Bone marrow (tissue), 2 donors: ENCODE results near the gene TLR6.

ENCODE experiments used
- DNase-seq, 2 donors: peaks; one replicate each; lab custom pipeline; 2025; lab: John Stamatoyannopoulos, UW

TLR6 gene

GRCh38 chr4:38868059-38868960 is 11.7 kb upstream of the TLR6 start:
- DNase-seq: no peak

DNA sequence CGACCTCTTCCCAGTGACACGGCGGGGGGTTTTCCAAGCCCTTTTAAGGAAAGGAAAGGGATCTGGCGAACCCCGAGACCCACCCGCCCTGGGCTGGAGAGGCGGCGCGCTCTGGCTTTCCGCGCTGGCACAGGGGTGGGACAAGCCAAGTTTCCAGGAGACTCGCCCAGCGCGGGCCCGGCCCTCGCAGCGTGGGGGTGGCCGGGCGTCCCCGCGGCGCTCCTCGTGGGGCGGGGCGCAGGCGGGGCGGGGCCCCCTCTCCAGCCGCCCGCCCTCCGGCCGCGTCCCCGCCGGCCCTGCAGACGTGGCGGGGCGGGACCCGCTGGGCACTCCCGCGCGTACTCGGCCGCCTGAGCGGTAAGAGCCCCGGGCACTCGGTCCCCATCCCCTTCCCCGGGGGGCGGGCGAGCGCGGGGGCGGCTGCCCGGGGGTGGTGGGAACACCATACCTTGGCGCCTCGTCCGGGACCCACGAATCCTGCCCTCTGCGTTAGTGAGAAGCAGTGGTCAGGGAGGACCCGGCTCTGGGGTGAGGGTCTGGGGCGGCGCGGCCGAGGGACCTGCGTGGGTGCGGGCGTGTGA is 11.0 kb upstream of the TLR6 start, which contains the start of gene FAM114A1:
Gene FAM114A1 (plus strand): TSS at position 329 of the 581 bp plus-strand sequence. CDS start 10,273 bp downstream, outside the sequence.
- peak in 1 of 2 donors; percentile 46 for DNase-seq

DNA sequence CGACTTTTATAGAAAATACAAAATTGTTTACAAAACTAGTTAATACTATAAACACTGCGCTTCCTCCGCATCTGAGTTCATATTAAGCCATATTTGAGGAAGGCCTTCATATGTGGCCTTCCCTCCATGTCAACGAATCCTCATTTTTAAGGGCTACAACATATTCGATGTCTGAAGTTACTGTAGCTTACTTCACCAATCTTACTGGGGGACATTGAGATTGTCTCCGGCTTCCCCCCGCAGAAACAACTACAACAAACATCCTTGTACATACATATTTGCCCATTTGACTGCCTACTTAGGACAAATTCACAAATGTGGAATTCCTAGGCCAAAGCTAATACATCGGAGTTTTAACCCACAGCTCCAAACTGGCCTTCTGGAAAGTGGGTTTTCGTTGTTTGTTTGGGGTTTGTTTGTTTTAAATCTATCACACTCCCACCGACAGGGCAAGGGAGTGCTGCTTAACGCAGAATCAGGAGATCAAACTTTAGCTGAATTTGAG is 10.4 kb upstream of the TLR6 start:
- DNase-seq: no peak

- DNase-seq: no peak
Observed at GRCh38 chr4:38865445-38865844, 8.8 kb upstream of the TLR6 start.

DNA sequence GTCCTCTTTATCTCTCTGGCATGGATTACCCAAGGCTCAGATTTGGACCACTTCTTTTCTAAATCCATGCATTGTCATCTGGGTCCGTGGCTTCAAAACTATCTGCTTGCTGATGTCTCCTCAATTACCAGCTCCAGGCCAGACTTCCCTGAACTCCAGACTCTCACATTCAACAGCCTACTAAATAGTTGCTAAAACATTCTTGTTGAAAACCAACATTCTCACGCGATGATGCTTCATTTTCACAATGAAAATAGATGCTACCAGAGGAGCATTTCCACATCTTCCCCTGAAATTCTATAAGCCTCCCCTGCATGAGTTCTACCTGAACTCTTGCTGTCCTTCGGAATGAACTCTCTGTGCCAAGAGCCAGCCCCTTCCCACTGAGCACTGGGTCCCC is 5.2 kb upstream of the TLR6 start:
- DNase-seq: no peak

DNA sequence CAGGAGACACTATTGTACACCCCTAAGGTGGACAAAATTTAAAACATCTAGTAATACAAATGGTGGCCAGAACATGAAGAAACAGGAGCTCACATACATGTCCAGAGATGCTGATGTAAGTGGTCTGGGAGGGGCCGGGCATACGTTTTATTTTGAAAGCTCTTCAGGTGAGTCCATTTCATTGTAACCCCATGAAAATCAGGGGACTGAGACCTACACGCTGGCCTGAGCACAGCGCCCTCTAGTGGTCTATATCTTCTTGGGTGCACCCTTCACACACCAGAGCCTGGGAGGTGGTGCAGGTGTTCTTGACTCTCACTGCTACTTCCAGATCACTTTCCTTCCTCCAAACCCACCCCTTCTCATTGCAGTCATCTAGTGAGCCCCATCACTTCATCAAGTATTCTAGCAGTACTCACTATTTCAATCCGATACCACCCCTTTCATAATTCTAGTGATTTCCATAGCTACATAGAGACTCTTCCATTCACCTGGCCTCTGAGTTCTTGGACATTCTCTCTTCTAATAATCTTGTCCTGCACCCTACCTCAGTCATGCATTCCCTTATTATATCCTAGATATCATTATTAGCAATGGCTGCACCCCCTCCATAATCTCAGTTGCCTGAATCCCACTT is 4.3 kb upstream of the TLR6 start:
- peak in 1 of 2 donors; percentile 10 for DNase-seq

DNA sequence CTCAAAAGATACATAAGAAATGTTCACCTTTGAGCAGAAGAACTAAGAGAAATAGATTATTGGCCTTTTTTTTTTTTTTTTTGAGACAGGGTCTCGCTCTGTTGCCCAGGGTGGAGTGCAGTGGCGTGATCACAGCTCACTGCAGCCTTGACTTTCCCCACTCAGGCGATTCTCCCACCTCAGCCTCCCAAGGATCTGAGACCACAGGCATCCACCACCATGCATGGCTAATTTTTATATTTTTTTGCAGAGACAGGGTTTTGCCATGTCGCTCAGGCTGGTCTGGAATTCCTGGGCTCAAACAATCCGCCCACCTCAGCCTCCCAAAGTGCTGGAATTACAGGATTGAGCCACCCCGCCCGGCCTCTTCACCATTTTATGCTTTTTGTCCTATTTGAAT is 2.9 kb upstream of the TLR6 start:
- no peak for DNase-seq

- DNase-seq: no peak
Observed at GRCh38 chr4:38858097-38858420, 1.4 kb upstream of the TLR6 start.

DNA sequence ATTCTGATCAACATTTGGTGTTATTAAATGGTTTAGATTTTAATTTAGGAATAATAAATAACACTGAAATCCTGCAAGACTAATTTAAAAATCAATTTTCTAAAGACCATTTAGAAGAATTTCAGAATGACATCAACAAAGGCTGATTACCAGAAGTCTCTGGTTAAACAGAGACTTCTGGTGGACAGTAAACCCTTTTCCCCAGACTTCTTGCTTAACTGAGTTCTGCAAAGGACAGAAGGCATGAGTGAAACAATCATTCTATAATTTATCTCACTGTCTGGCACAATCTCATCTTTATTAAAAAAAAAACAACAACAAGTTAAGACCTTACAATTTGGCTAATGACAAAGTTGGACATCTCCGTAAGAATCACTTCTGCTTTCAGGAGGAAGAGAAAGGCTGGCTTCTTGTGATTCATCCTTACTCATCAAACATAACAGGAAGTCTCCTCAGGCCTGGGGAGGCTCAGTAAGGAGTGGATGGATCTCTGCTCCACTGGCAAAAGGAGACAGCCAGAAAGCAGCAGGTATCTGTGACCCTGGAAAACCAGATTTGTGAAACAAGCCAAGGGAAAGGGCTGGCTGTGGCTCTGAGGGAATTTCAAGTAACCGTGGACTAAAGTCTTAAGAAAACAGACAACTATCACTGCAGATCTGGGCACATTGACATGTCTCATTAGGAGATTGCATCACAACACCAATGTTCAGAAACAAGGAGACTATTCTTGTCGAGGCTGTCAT is 908 bp upstream of the TLR6 start:
- peak; percentile 73 to 97 for DNase-seq

GRCh38 chr4:38856046-38856445 is 571 bp downstream of the TLR6 start:
- no peak for DNase-seq

DNA sequence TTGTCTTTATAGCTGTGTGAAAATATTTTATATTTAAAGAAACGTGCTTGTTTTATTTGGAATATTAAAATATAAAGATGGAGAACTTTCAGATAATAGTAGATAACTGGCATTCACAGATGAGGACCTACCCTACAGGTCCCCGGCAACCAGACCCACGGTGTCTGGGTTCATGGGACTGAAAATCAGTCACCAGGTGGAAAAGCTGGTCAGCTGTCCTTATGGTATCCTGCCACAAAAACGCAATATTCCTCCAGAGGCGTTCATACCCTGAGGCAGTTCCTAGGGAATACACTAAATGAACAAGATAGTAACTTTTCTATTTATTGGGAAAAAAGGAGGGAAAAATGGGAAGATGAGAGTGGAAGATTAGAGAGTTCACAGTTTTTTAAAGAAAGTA is 1.2 kb downstream of the TLR6 start:
- no peak for DNase-seq

GRCh38 chr4:38846015-38846414 is 10.6 kb downstream of the TLR6 start:
- DNase-seq: no peak

DNA sequence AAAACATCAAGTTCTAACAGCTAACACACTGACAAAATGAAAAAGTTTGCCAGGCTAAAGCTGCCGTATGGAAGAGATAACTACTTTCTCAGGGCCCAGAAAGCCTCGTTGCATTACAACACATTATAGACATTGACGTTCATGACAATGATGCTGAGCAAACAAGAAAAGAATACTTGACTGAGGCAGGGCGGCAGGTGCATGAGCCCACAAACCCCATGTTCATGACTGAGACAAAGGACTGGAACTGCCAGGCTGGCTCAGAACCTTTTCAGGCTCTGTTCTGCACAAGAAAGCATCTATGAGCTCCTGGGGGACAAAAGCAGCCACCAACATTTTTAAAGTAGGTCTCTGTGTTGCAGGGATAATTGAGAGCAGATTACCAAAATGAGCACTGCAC is 13.6 kb downstream of the TLR6 start:
- no peak for DNase-seq

DNA sequence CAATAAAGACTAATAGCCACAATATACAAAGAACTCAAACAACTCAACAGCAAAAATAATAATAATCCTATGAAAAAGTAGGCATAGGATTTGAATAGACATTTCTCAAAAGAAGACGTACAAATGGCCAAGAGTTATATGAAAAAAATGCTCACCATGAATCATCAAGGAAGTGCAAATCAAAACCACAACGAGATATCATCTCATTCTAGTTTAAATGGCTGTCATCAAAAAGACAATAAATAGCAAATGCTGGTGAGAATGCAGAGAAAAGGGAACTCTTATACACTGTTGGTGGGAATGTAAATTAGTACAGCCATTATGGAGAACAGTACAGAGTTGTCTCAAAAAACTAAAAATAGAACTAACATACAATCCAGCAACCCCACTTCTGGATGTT is 18.8 kb downstream of the TLR6 start:
- peak in 1 of 2 donors; percentile 91 for DNase-seq

- no peak for DNase-seq
Observed at GRCh38 chr4:38837334-38837733, 19.3 kb downstream of the TLR6 start.

DNA sequence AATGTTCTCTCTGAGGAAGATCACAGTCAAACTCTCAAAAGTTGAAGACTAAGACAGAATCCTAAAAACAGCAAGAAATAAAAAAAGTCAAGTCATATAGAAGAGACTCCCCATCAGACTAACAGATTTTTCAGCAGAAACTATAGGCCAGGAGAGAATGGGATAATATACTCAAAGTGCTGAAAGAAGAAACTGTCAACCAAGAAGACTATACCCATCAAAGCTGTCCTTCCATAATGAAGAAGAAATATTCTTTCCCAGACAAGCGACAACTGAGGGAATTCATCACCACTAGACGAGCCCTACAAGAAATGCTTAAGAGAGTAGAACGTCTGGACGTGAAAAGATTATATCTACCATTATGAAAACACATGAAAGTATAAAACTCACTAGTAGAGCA is 22.0 kb downstream of the TLR6 start:
- no peak for DNase-seq

DNA sequence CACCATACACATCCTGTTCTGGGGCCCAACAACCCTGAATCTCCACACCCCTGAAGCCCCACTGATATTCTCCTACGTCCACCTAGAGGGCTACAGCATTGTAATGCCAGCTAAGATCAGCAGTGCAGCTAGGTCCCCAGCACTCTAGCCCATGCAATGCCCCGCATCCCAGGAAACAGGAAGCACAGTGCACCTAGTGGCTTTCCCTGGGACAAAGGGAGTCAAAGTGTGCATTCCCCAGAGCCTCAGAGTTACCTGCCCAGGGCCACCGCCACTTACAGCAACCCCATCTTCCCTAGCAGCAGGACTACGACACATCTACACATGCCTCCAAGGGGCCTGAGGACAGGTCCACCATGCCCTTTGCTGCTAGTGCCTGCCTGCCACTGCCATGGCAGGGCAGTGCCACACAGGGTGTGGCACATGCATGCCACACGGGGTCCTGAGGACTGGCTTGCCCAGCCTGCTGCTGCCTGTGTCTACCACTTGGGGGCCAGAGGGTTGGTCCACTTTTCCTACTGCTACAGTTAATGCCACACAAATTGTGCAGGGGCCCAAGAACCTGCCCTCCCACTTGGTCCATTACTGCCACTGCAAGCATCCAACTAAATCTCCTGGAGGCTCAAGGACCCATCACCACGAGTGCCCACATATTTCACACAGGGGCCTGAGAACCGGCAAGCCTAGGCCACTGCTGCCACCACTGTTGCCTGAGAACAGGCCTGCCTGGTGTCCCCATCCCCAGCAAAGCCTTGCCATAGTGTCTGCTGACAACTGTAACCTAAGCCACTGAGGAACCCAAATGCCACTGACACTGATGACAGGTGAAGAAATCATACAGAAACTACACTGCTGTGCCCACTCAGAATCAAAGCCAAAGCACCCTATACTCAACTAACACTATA is 23.7 kb downstream of the TLR6 start:
- no peak for DNase-seq

DNA sequence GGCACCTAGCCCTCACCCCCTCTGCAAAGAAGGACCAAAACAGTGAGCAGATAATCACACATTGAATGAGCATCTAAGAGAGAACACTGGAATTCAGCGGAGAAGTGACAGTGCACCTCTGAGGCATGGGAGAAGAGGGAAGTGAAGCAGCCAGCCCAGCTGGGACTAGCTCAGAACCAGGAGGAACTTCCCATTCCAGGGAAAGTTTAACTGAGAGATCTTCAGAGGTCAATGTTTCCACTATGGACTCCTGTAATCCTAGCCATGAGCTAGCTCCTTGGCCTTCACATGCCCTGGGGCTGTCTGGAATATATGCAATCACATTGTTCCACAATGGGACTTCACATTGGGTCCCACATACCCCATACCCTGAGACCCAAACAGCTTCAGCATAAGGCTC is 24.4 kb downstream of the TLR6 start:
- DNase-seq: no peak

GRCh38 chr4:38831653-38832052 is 25.0 kb downstream of the TLR6 start:
- no peak for DNase-seq

GRCh38 chr4:38829237-38829636 is 27.4 kb downstream of the TLR6 start:
- DNase-seq: no peak

DNA sequence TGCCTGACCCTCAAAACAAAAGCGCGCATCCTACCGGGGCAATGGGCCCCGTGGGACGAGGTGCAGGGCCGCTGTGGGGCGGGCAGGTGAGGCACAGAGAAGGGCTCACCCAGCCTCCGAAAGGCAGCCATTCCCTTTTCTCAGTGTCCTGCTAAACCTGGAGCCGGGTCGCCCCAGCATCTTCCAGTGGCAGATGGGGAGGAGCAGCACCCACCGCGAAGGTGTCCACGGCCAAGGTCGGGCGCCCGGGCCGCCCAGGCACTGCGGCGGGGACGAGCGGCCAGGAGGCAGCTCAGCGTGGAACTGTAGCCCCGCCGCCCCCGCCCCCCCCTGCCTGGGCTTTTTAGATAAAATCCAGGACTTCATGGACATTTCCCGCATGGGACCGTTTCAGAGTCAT is 32.9 kb downstream of the TLR6 start:
- DNase-seq: no peak
